Uterus (tissue), 2 donors: ENCODE measurements around the gene MAD1L1.
"Not testable (repeated sequence)": the region's sequence is repeated elsewhere in the genome, so short reads cannot be mapped to it uniquely, and the experiment has no call there.

Experiments used
- CTCF ChIP-seq, 4 experiments: fragments of 200-600 bp in 2 of 4; fragments of 450-650 bp in 2 of 4; sonication (generic) in 2 of 4; IDR thresholded peaks; one replicate each; pipeline ENCODE4 v1.5.1; 2016 to 2019; ENCODE audit warnings: antibody characterized with exemption in 4 of 4, mild to moderate bottlenecking in 2 of 4, moderate library complexity in 1 of 4
- POLR2A ChIP-seq, 2 donors: fragments of 450-650 bp; IDR thresholded peaks; one replicate each; pipeline ENCODE4 v1.6.1; 2016; ENCODE audit warnings: antibody characterized with exemption in 2 of 2, mild to moderate bottlenecking in 1 of 2, moderate library complexity in 1 of 2

GRCh38 chr7:1860881-1861798, 371.6 kb downstream of the MAD1L1 start:
- TF ChIP-seq CTCF, POLR2A (IDR thresholded peaks at IDR 0.05): not testable (repeated sequence)
